MM.1S (cell line): ENCODE results near the gene LRMDA.

Source experiments
- CTCF ChIP-seq: fragments of 300-600 bp; sonication (generic); IDR thresholded peaks from 2 replicates; pipeline ENCODE4 v1.5.1; 2016; ENCODE audit warnings: antibody characterized with exemption, low read length, mixed read lengths
- EZH2 ChIP-seq: fragments of 300-600 bp; sonication (generic); optimal IDR thresholded peaks from 2 replicates; pipeline ENCODE3; 2017; ENCODE audit warnings: low read depth, mild to moderate bottlenecking, antibody characterized with exemption, low read length, mixed read lengths

DNA sequence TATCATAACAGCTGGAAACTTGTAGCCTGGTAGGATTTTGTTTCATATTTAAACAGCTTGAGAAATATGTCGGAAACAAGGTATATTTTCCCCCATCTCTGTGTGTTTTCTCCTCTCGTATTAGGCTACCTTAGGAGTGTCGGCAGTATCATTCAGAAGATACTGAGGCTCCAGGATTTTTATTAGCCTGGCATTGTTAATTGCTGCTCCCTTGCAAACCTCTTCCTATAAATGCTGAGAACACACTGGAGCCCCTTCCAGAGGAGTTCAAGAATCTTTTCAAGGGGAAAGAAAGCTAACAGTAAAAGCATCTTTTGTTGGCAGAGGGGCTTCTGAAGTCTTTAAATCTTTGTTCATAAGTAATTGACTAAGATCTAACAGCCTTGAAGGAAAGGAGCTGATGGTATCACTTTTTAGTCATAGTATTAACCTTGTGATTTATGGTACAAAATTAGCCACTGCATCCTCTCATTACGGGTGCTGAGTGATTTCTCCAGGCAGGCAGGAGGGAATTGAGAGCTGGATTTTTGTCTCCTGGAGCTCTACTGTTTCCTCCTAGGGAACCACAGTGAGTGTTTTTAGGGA, 998.7 kb downstream of the LRMDA start:
- TF ChIP-seq CTCF (no peak), EZH2 (no peak)
